HCT116 (cell line): ENCODE measurements around the gene ADIG. TPM values are rescaled to one million over a fixed set of nuclear protein-coding genes. Genes with fewer than 3 reads are reported as not detected.

Experiments
- ATAC-seq: fragments of 200-7000 bp; cut with Tn5 transposase; 2 replicates; pipeline ENCODE4 v1.9.1; 2020; ENCODE audit warnings: mild to moderate bottlenecking, moderate library complexity
- BruUV-seq: library from RNA; stranded (reverse); fragments of 400-500 nt; replicated peaks from 2 replicates; lab custom pipeline; 2021; lab: Mats Ljungman, UMichigan
- CTCF ChIA-PET: fragments of 300-600 bp; sonication (Branson Sonifier 250); formaldehyde crosslinking; loops from one replicate; lab custom pipeline; 2021; ENCODE audit warnings: antibody characterized with exemption; lab: Charles Lee
- POLR2A ChIA-PET: fragments of 300-600, 350-600 bp; sonication (Branson Sonifier 250); formaldehyde crosslinking; loops from one replicate; lab custom pipeline; 2021; ENCODE audit warnings: antibody characterized with exemption; lab: Charles Lee
- RAD21 ChIA-PET, 2 experiments: fragments of 300-600 bp; sonication (Branson Sonifier 250); formaldehyde crosslinking; loops; one replicate each; lab custom pipeline; 2023; ENCODE audit warnings: low total read pairs in 2 of 2; ENCODE audit not compliant: uncharacterized antibody in 2 of 2, unreplicated experiment in 2 of 2, low non-redundant PET in 1 of 2; lab: Charles Lee
- DNase-seq: peaks from one replicate; pipeline ENCODE4 v3.0.0-alpha.2; 2010; ENCODE audit warnings: low read depth, low spot score
- H2AFZ ChIP-seq: fragments of 200-600 bp; shearing (Covaris generic), sonication (generic); 2 replicates; pipeline ENCODE4 v1.6.1; 2017; ENCODE audit warnings: low read depth, mixed run types, mixed read lengths, antibody characterized with exemption, low read length; ENCODE audit not compliant: poor library complexity, severe bottlenecking
- H3K27ac ChIP-seq: 2 replicates; pipeline ENCODE4 v1.5.1; 2012; ENCODE audit warnings: low read depth, low read length
- H3K27me3 ChIP-seq: fragments of 200-600 bp; sonication (generic); 2 replicates; pipeline ENCODE4 v1.6.1; 2016; ENCODE audit warnings: mixed run types, low read length, mixed read lengths; ENCODE audit not compliant: insufficient read depth
- H3K36me3 ChIP-seq, 2 experiments: fragments of 200-500 bp in 1 of 2; fragments of 200-600 bp in 1 of 2; sonication (Bioruptor generic) in 1 of 2; sonication (generic) in 1 of 2; 2 replicates each; pipeline versions ENCODE4 v1.5.1 to v1.6.1; 2014 to 2016; ENCODE audit warnings: low read length in 2 of 2, inconsistent platforms in 1 of 2, mixed read lengths in 1 of 2, mixed run types in 1 of 2; ENCODE audit not compliant: insufficient read depth in 2 of 2, control insufficient read depth in 1 of 2
- H3K4me1 ChIP-seq, 2 experiments: fragments of 200-600 bp in 1 of 2; sonication (generic) in 1 of 2; 2 replicates each; pipeline versions ENCODE4 v1.5.1 to v1.6.1; 2012 to 2017; ENCODE audit warnings: low read length in 2 of 2, inconsistent platforms in 1 of 2, mild to moderate bottlenecking in 1 of 2, mixed read lengths in 1 of 2, mixed run types in 1 of 2, moderate library complexity in 1 of 2; ENCODE audit not compliant: insufficient read depth in 2 of 2, control insufficient read depth in 1 of 2
- H3K4me2 ChIP-seq: fragments of 200-600 bp; sonication (generic); 2 replicates; pipeline ENCODE4 v1.6.1; 2017; ENCODE audit warnings: mixed run types, low read length, mixed read lengths
- H3K4me3 ChIP-seq, 2 experiments: fragments of 200-600 bp in 1 of 2; sonication (generic) in 1 of 2; replicated peaks in 1 of 2; 2 replicates each; pipeline ENCODE4 v1.5.1; 2011 to 2016; ENCODE audit warnings: low read length in 2 of 2, control low read depth in 1 of 2, low read depth in 1 of 2, mild to moderate bottlenecking in 1 of 2, mixed read lengths in 1 of 2, mixed run types in 1 of 2
- H3K79me2 ChIP-seq: fragments of 200-600 bp; sonication (generic); 2 replicates; pipeline ENCODE4 v1.6.1; 2017; ENCODE audit warnings: mild to moderate bottlenecking, mixed run types, low read length, moderate library complexity, mixed read lengths; ENCODE audit not compliant: insufficient read depth
- H3K9ac ChIP-seq: fragments of 200-600 bp; sonication (generic); 2 replicates; pipeline ENCODE4 v1.6.1; 2016; ENCODE audit warnings: low read length, mixed read lengths
- H3K9me2 ChIP-seq: fragments of 200-600 bp; sonication (generic), shearing (Covaris generic); 2 replicates; pipeline ENCODE4 v1.6.1; 2017; ENCODE audit warnings: mixed run types, mild to moderate bottlenecking, moderate library complexity; ENCODE audit not compliant: insufficient read depth
- H3K9me3 ChIP-seq, 2 experiments: fragments of 200-500 bp in 1 of 2; fragments of 200-600 bp in 1 of 2; sonication (Bioruptor generic) in 1 of 2; sonication (generic) in 1 of 2; 2 replicates each; pipeline ENCODE4 v1.6.1; 2014 to 2017; ENCODE audit warnings: low read length in 2 of 2, mixed read lengths in 2 of 2, inconsistent platforms in 1 of 2, low read depth in 1 of 2, mild to moderate bottlenecking in 1 of 2, mixed run types in 1 of 2, moderate library complexity in 1 of 2; ENCODE audit not compliant: control insufficient read depth in 1 of 2, insufficient read depth in 1 of 2
- H4K20me1 ChIP-seq: fragments of 200-600 bp; sonication (generic), shearing (Covaris generic); 2 replicates; pipeline ENCODE4 v1.6.1; 2017; ENCODE audit warnings: mixed run types, mild to moderate bottlenecking, moderate library complexity; ENCODE audit not compliant: insufficient read depth
- CBX3 ChIP-seq: IDR thresholded peaks from 2 replicates; pipeline ENCODE4 v1.6.1; 2012; ENCODE audit warnings: low read depth
- EGR1 ChIP-seq: IDR thresholded peaks from 2 replicates; pipeline ENCODE4 v1.6.1; 2012; ENCODE audit warnings: low read depth
- ELF1 ChIP-seq: IDR thresholded peaks from 2 replicates; pipeline ENCODE4 v1.6.1; 2012; ENCODE audit warnings: low read depth, borderline replicate concordance
- FOSL1 ChIP-seq: IDR thresholded peaks from 2 replicates; pipeline ENCODE4 v1.6.1; 2012; ENCODE audit warnings: low read depth
- JUND ChIP-seq: IDR thresholded peaks from 2 replicates; pipeline ENCODE4 v1.6.1; 2012
- SRF ChIP-seq: IDR thresholded peaks from 2 replicates; pipeline ENCODE4 v1.6.1; 2012; ENCODE audit warnings: low read depth
- TCF7L2 ChIP-seq: IDR thresholded peaks from 2 replicates; pipeline ENCODE4 v1.7.0; 2011; ENCODE audit warnings: borderline replicate concordance, inconsistent platforms; ENCODE audit not compliant: insufficient read depth, insufficient read length; ENCODE audit errors: extremely low read depth
- YY1 ChIP-seq: IDR thresholded peaks from 2 replicates; pipeline ENCODE4 v1.6.1; 2011; ENCODE audit warnings: low read length, low read depth, moderate library complexity, mild to moderate bottlenecking; ENCODE audit not compliant: insufficient replicate concordance; ENCODE audit errors: extremely low read depth
- ZFX ChIP-seq: fragments of 450-650 bp; IDR thresholded peaks from 2 replicates; pipeline ENCODE4 v1.6.1; 2017
- intact Hi-C: fragments of 100-400 bp; cut with micrococcal nuclease; formaldehyde crosslinking; loops from 2 replicates; pipeline ENCODE4 v1.10.0; 2022
- total RNA-seq: library from RNA; stranded (reverse); gene quantifications from one replicate; pipeline ENCODE4 v1.2.1, GENCODE V29; 2021; ENCODE audit not compliant: unreplicated experiment
- TF ChIP-seq, protein P1 (sequence below): IDR thresholded peaks from 2 replicates; pipeline ENCODE4 v1.6.1; 2012
- TF ChIP-seq, protein P2 (sequence below), 3 experiments: fragments of 200-600 bp in 1 of 3; sonication (generic) in 1 of 3; IDR thresholded peaks in 2 of 3; conservative IDR thresholded peaks in 1 of 3; 2 replicates each; pipeline ENCODE4 v1.5.1; 2012 to 2017; ENCODE audit warnings: low read depth in 2 of 3, low read length in 2 of 3, antibody characterized with exemption in 1 of 3, borderline replicate concordance in 1 of 3, control low read depth in 1 of 3, mild to moderate bottlenecking in 1 of 3, mixed read lengths in 1 of 3, mixed run types in 1 of 3, moderate library complexity in 1 of 3; ENCODE audit not compliant: insufficient read depth in 1 of 3
- TF ChIP-seq, protein P3 (sequence below): IDR thresholded peaks from 2 replicates; pipeline ENCODE4 v1.6.1; 2011; ENCODE audit warnings: mild to moderate bottlenecking, low read length, moderate library complexity; ENCODE audit not compliant: insufficient replicate concordance; ENCODE audit errors: extremely low read depth

Gene ADIG
- total RNA-seq, 1 experiment from 2014 or later: not detected

DNA sequence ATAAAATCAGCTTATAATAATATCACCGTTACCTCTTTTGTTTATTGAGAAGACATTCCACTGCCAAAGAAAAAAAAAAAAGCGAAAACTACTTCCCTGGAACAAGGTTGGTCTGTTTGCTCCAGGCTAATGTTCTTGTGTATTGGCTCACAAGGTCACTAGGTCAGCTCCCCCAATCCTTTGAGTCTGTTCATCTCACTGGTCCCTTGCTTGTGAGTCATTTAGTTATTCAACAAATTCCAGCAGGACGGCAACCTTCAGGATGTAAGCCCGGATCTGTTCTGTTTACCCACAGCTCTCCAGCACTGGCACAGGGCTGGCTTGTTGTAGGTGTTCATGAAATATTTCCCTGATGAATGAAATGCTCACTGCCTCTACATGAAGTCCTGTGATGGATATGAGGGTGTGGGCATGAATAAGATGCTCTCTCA, 23.9 kb downstream of the ADIG start:
- H3K27me3 ChIP-seq: no peaks in the 10 kb centered on the region
- no peak overlapping the region for H3K4me2 ChIP-seq
- H4K20me1 ChIP-seq: no peaks in the 10 kb centered on the region
- no peaks in the 10 kb centered on the region for H3K9me3 ChIP-seq
- intact Hi-C loops: no loop called here
- no peak overlapping the region for H3K9ac ChIP-seq
- CTCF ChIA-PET: no interaction called here
- TF ChIP-seq FOSL1 (no peak), JUND (no peak), YY1 (no peak), CBX3 (no peak), EGR1 (no peak), SRF (no peak), TCF7L2 (no peak), ZFX (no peak), ELF1 (no peak)
- TF ChIP-seq, protein P1, sequence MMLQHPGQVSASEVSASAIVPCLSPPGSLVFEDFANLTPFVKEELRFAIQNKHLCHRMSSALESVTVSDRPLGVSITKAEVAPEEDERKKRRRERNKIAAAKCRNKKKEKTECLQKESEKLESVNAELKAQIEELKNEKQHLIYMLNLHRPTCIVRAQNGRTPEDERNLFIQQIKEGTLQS: no peak
- TF ChIP-seq, protein P2, sequence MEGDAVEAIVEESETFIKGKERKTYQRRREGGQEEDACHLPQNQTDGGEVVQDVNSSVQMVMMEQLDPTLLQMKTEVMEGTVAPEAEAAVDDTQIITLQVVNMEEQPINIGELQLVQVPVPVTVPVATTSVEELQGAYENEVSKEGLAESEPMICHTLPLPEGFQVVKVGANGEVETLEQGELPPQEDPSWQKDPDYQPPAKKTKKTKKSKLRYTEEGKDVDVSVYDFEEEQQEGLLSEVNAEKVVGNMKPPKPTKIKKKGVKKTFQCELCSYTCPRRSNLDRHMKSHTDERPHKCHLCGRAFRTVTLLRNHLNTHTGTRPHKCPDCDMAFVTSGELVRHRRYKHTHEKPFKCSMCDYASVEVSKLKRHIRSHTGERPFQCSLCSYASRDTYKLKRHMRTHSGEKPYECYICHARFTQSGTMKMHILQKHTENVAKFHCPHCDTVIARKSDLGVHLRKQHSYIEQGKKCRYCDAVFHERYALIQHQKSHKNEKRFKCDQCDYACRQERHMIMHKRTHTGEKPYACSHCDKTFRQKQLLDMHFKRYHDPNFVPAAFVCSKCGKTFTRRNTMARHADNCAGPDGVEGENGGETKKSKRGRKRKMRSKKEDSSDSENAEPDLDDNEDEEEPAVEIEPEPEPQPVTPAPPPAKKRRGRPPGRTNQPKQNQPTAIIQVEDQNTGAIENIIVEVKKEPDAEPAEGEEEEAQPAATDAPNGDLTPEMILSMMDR (IDR thresholded peaks at IDR 0.05 in 2 of 3, conservative IDR thresholded peaks at IDR 0.05 in 1 of 3; ENCODE audit: borderline replicate concordance in 1 of 3, insufficient read depth in 1 of 3, low read depth in 2 of 3, low read length in 2 of 3): no peak
- TF ChIP-seq, protein P3, sequence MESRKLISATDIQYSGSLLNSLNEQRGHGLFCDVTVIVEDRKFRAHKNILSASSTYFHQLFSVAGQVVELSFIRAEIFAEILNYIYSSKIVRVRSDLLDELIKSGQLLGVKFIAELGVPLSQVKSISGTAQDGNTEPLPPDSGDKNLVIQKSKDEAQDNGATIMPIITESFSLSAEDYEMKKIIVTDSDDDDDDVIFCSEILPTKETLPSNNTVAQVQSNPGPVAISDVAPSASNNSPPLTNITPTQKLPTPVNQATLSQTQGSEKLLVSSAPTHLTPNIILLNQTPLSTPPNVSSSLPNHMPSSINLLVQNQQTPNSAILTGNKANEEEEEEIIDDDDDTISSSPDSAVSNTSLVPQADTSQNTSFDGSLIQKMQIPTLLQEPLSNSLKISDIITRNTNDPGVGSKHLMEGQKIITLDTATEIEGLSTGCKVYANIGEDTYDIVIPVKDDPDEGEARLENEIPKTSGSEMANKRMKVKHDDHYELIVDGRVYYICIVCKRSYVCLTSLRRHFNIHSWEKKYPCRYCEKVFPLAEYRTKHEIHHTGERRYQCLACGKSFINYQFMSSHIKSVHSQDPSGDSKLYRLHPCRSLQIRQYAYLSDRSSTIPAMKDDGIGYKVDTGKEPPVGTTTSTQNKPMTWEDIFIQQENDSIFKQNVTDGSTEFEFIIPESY: no peak
- TF ChIP-seq, all 23 proteins: peak for 0
- no peak for DNase-seq
- ChIA-PET POLR2A (no interaction called here), RAD21 (no interaction called here)
- no TSS peak for BruUV-seq
- Histone ChIP-seq H3K9me2 (no peaks in the 10 kb centered on the region), H3K4me1 (peaks cover 16 to 24% of the 10 kb centered on the region in 2 experiments), H3K27ac (no peak overlapping the region), H3K36me3 (no peaks in the 10 kb centered on the region), H2AFZ (no peak overlapping the region), H3K79me2 (no peaks in the 10 kb centered on the region), H3K4me3 (no peak overlapping the region)
- no peak for ATAC-seq
